Body of pancreas (tissue), 4 donors: ENCODE measurements around the gene ZNF117. TPM values are rescaled to one million over a fixed set of nuclear protein-coding genes. Genes with fewer than 3 reads are reported as not detected.
"Not testable (repeated sequence)": the region's sequence is repeated elsewhere in the genome, so short reads cannot be mapped to it uniquely, and the experiment has no call there.

ENCODE experiments used
- ATAC-seq: fragments of 150-250 bp; one replicate; pipeline ENCODE4 v1.9.1; 2016
- DNase-seq, 4 donors: peaks; one replicate each; pipeline ENCODE4 v3.0.0-alpha.2; 2019
- H3K27ac ChIP-seq, 4 donors: fragments of 200-600 bp; sonication (generic); 1 replicate in 3 of 4; 2 replicates in 1 of 4; pipeline versions ENCODE4 v1.5.1 to v1.6.1; 2016 to 2019; ENCODE audit warnings: mild to moderate bottlenecking in 1 of 4, mixed read lengths in 1 of 4, moderate library complexity in 1 of 4
- H3K27me3 ChIP-seq, 2 donors: fragments of 200-600 bp; sonication (generic); one replicate each; pipeline ENCODE4 v1.6.0; 2016; ENCODE audit warnings: mild to moderate bottlenecking in 1 of 2
- H3K36me3 ChIP-seq, 2 donors: fragments of 200-600 bp; sonication (generic); replicated peaks in 1 of 2; 2 replicates each; pipeline ENCODE4 v1.5.1; 2016; ENCODE audit warnings: low read depth in 2 of 2; ENCODE audit not compliant: insufficient read depth in 1 of 2
- H3K4me1 ChIP-seq: fragments of 200-600 bp; sonication (generic); one replicate; pipeline ENCODE4 v1.6.0; 2016
- H3K4me3 ChIP-seq, 2 donors: fragments of 200-600 bp; sonication (generic); 1 replicate in 1 of 2; 2 replicates in 1 of 2; pipeline ENCODE4 v1.5.1; 2016 to 2019
- H3K9me3 ChIP-seq, 3 donors: fragments of 200-600 bp; sonication (generic); 1 replicate in 2 of 3; 2 replicates in 1 of 3; pipeline ENCODE4 v1.5.1; 2016
- CTCF ChIP-seq, 7 experiments: fragments of 450-650 bp in 4 of 7; fragments of 200-600 bp in 3 of 7; sonication (generic) in 3 of 7; IDR thresholded peaks; one replicate each; pipeline ENCODE4 v1.5.1; 2016 to 2019; ENCODE audit warnings: antibody characterized with exemption in 7 of 7
- POLR2A ChIP-seq, 3 donors: fragments of 450-650 bp; IDR thresholded peaks; one replicate each; pipeline ENCODE4 v1.6.1; 2016; ENCODE audit warnings: antibody characterized with exemption in 3 of 3, mild to moderate bottlenecking in 2 of 3
- WGBS, 2 donors: methylation state at CpG; one replicate each; pipeline ENCODE4 v1.1.5; 2017; 5-methylcytosine and 5-hydroxymethylcytosine counted together
- intact Hi-C: fragments of 100-400 bp; cut with DNase I; formaldehyde crosslinking; loops from one replicate; pipeline ENCODE4 v1.15.1; 2023
- small RNA-seq: library from RNA; depleted of rRNA; stranded (forward); fragments of <200 nt; gene quantifications from one replicate; pipeline ENCODE3, GENCODE V24; 2016
- total RNA-seq, 2 donors: library from RNA; depleted of rRNA; stranded (reverse); fragments of >200 nt; gene quantifications; one replicate each; pipeline ENCODE4 v1.1.0, GENCODE V29; 2016

Gene ZNF117
- total RNA-seq, 2 donors from 2014 or later, result 6.9 to 11.2 TPM

- ATAC-seq, result no peak
- no peak for DNase-seq
- H3K4me1 ChIP-seq, result no peaks in the 10 kb centered on the region
- H3K27ac ChIP-seq, result no peak overlapping the region
- no peaks in the 10 kb centered on the region for H3K36me3 ChIP-seq
- TF ChIP-seq POLR2A (IDR thresholded peaks at IDR 0.05), result no peak
- no peak for TF ChIP-seq CTCF (IDR thresholded peaks at IDR 0.05)
- no peak overlapping the region for H3K4me3 ChIP-seq
- 83 to 97% methylated on average over 1 of the region's 1 CpG for WGBS, 2 donors
- H3K27me3 ChIP-seq, result no peaks in the 10 kb centered on the region
- no peaks in the 10 kb centered on the region for H3K9me3 ChIP-seq
- intact Hi-C loops, result no loop called here
Observed at GRCh38 chr7:64938540-64938939, 52.3 kb downstream of the ZNF117 start.

- H3K4me1 ChIP-seq, result no peaks in the 10 kb centered on the region
- no peak overlapping the region for H3K4me3 ChIP-seq
- 79 to 84% methylated on average over 1 of the region's 1 CpG for WGBS, 2 donors
- no peak overlapping the region for H3K27ac ChIP-seq
- no peaks in the 10 kb centered on the region for H3K27me3 ChIP-seq
- TF ChIP-seq POLR2A (IDR thresholded peaks at IDR 0.05), result no peak
- TF ChIP-seq CTCF (IDR thresholded peaks at IDR 0.05), result no peak
- intact Hi-C loops, result no loop called here
- no peaks in the 10 kb centered on the region for H3K9me3 ChIP-seq
- DNase-seq (no peak), ATAC-seq (no peak)
- no peaks in the 10 kb centered on the region for H3K36me3 ChIP-seq
Observed at GRCh38 chr7:64934478-64934877, 56.4 kb downstream of the ZNF117 start.

GRCh38 chr7:64928252-64929187, 62.3 kb downstream of the ZNF117 start:
- 89 to 97% methylated on average over 4 of the region's 4 CpGs for WGBS, 2 donors
- DNase-seq, ATAC-seq, intact Hi-C loops, H3K4me3 ChIP-seq, H3K36me3 ChIP-seq, H3K4me1 ChIP-seq, H3K27ac ChIP-seq, H3K27me3 ChIP-seq: not testable (repeated sequence)
- H3K9me3 ChIP-seq, result peaks cover 0 to 14% (median 0%) of the 10 kb centered on the region in 3 donors

Small RNAs within 50 kb of the gene (small RNA-seq; reads per million reads assigned to genes)
- gene RNU6-1229P, result not detected

Other genes with a start within 250 kb of the ZNF117 start
- 10 to 100 TPM in 1 of 2 donors, 1 to 10 TPM in 1; 4.9 to 10.4 TPM for gene ZNF138, start 196.6 kb downstream of the ZNF117 start, total RNA-seq
- 10 to 100 TPM in 1 of 2 donors, 1 to 10 TPM in 1; 4.2 to 19.4 TPM for gene ZNF273, start 87.8 kb downstream of the ZNF117 start, total RNA-seq
- 10 to 100 TPM in 1 of 2 donors, 1 to 10 TPM in 1; 9.2 to 16.6 TPM for gene ERV3-1, start 15.7 kb upstream of the ZNF117 start, total RNA-seq